Karpas-422 (cell line): Measurements from ENCODE around the gene BASP1. TPM values are rescaled to one million over a fixed set of nuclear protein-coding genes. Genes with fewer than 3 reads are reported as not detected.

Experiments
- DNase-seq: peaks from one replicate; pipeline ENCODE4 v3.0.0-alpha.2; 2015
- H2AFZ ChIP-seq: fragments of 200-600 bp; sonication (generic); 2 replicates; pipeline ENCODE4 v1.6.1; 2014; ENCODE audit warnings: antibody characterized with exemption, low read length, mixed read lengths
- H3K27ac ChIP-seq: fragments of 200-600 bp; sonication (generic); 2 replicates; pipeline ENCODE4 v1.5.1; 2014; ENCODE audit warnings: mild to moderate bottlenecking, low read length, moderate library complexity
- H3K27me3 ChIP-seq: fragments of 200-600 bp; sonication (generic); 2 replicates; pipeline ENCODE4 v1.6.1; 2014; ENCODE audit warnings: low read length, mixed read lengths
- H3K36me3 ChIP-seq: fragments of 200-600 bp; sonication (generic); 2 replicates; pipeline ENCODE4 v1.6.1; 2014; ENCODE audit warnings: low read length, mixed read lengths; ENCODE audit not compliant: insufficient read depth
- H3K4me1 ChIP-seq: fragments of 200-600 bp; sonication (generic); 2 replicates; pipeline ENCODE4 v1.6.1; 2014; ENCODE audit warnings: mild to moderate bottlenecking, low read length, mixed read lengths
- H3K4me2 ChIP-seq: fragments of 200-600 bp; sonication (generic); 2 replicates; pipeline ENCODE4 v1.6.1; 2014; ENCODE audit warnings: low read length, low read depth, mild to moderate bottlenecking; ENCODE audit not compliant: poor library complexity, severe bottlenecking
- H3K4me3 ChIP-seq: fragments of 200-600 bp; sonication (generic); 2 replicates; pipeline ENCODE4 v1.5.1; 2014; ENCODE audit warnings: mild to moderate bottlenecking, antibody characterized with exemption, low read length, mixed read lengths
- H3K79me2 ChIP-seq: fragments of 200-600 bp; sonication (generic); 2 replicates; pipeline ENCODE4 v1.6.1; 2014; ENCODE audit warnings: mild to moderate bottlenecking, low read length, mixed read lengths
- H3K9ac ChIP-seq: fragments of 200-600 bp; sonication (generic); 2 replicates; pipeline ENCODE4 v1.6.0; 2014; ENCODE audit warnings: low read length
- H3K9me2 ChIP-seq: fragments of 200-600 bp; sonication (generic), shearing (Covaris generic); replicated peaks from 2 replicates; pipeline ENCODE4 v1.6.0; 2014; ENCODE audit warnings: mild to moderate bottlenecking, low read length, moderate library complexity; ENCODE audit not compliant: insufficient read depth
- H3K9me3 ChIP-seq: fragments of 300-700, 200-600 bp; sonication (generic); 2 replicates; pipeline ENCODE4 v1.6.1; 2014; ENCODE audit warnings: low read length, mixed read lengths
- H4K20me1 ChIP-seq: fragments of 200-600 bp; sonication (generic); 2 replicates; pipeline ENCODE4 v1.6.1; 2014; ENCODE audit warnings: mild to moderate bottlenecking, antibody characterized with exemption, low read length, low read depth; ENCODE audit not compliant: insufficient read depth
- total RNA-seq: library from RNA; depleted of rRNA; stranded (reverse); fragments of >200 nt; shearing (Covaris generic); gene quantifications from 2 replicates; pipeline ENCODE4 v1.2.3, GENCODE V29; 2014; ENCODE audit warnings: low replicate concordance

Gene BASP1
- total RNA-seq, 1 experiment from 2014 or later: 25.8 TPM

GRCh38 chr5:17215361-17215760 lies 2.1 kb upstream of the BASP1 start:
- H3K36me3 ChIP-seq: no peaks in the 10 kb centered on the region
- no peaks in the 10 kb centered on the region; the same call in 1 of the 2 replicates for H4K20me1 ChIP-seq
- H3K4me3 ChIP-seq: no peak overlapping the region
- H3K9me2 ChIP-seq: no peaks in the 10 kb centered on the region
- no peak for DNase-seq
- no peak overlapping the region for H3K27ac ChIP-seq
- H3K4me1 ChIP-seq: peaks cover 39% of the 10 kb centered on the region
- no peaks in the 10 kb centered on the region for H3K9me3 ChIP-seq
- no peak overlapping the region for H3K4me2 ChIP-seq
- H3K27me3 ChIP-seq: no peaks in the 10 kb centered on the region
- no peak overlapping the region for H2AFZ ChIP-seq
- peaks cover 14% of the 10 kb centered on the region for H3K79me2 ChIP-seq
- H3K9ac ChIP-seq: no peak overlapping the region

- Histone ChIP-seq H3K4me1 (peaks cover 49% of the 10 kb centered on the region), H3K79me2 (peaks cover 22% of the 10 kb centered on the region), H3K9me3 (no peaks in the 10 kb centered on the region), H4K20me1 (peaks cover 3% of the 10 kb centered on the region), H2AFZ (peak overlapping the region; percentile 42; the same call in 1 of the 2 replicates), H3K9ac (no peak overlapping the region), H3K27me3 (no peaks in the 10 kb centered on the region), H3K4me3 (peak overlapping the region; percentile 49; the same call in 1 of the 2 replicates), H3K27ac (no peak overlapping the region), H3K9me2 (no peaks in the 10 kb centered on the region), H3K4me2 (peak overlapping the region; percentile 89), H3K36me3 (no peaks in the 10 kb centered on the region)
- peak; percentile 93 for DNase-seq
These were observed 1.1 kb upstream of the BASP1 start for GRCh38 chr5:17216176-17216973.

DNA sequence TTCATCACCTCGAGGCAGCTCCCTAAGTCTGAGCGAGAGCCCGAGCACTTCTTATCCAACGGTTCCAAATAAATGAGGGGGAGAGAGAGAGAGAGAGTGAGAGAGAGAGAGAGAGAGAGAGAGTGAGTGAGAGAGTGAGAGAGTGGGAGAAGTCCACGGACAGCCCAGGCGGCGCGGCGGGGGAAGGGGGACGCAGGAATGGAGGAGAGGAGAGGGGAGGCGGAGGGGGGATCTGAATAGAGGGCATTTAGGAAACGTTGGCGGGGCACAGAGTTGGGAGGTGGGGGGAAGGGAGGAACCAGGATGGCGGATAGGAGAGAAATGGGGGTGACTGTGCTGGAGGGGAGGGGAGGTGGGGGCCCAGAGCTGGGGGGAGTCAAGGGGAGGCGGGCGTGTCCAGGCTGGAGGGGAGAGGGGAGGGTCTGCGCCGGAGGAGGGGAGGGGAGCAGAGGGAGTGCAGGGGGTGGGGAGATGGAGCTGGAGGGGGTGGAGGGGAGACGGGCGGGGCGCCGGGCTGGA lies 398 bp upstream of the BASP1 start:
- H3K36me3 ChIP-seq: no peaks in the 10 kb centered on the region
- peak overlapping the region; percentile 49; the same call in 1 of the 2 replicates for H3K4me3 ChIP-seq
- no peaks in the 10 kb centered on the region for H3K27me3 ChIP-seq
- H3K9me2 ChIP-seq: no peaks in the 10 kb centered on the region
- H3K9me3 ChIP-seq: no peaks in the 10 kb centered on the region
- H3K27ac ChIP-seq: no peak overlapping the region
- H3K79me2 ChIP-seq: peaks cover 23% of the 10 kb centered on the region
- H3K4me1 ChIP-seq: peaks cover 55% of the 10 kb centered on the region
- peak overlapping the region; percentile 42; the same call in 1 of the 2 replicates for H2AFZ ChIP-seq
- H3K4me2 ChIP-seq: peak overlapping the region; percentile 89
- H4K20me1 ChIP-seq: peaks cover 3% of the 10 kb centered on the region
- DNase-seq: no peak
- H3K9ac ChIP-seq: no peak overlapping the region

DNA sequence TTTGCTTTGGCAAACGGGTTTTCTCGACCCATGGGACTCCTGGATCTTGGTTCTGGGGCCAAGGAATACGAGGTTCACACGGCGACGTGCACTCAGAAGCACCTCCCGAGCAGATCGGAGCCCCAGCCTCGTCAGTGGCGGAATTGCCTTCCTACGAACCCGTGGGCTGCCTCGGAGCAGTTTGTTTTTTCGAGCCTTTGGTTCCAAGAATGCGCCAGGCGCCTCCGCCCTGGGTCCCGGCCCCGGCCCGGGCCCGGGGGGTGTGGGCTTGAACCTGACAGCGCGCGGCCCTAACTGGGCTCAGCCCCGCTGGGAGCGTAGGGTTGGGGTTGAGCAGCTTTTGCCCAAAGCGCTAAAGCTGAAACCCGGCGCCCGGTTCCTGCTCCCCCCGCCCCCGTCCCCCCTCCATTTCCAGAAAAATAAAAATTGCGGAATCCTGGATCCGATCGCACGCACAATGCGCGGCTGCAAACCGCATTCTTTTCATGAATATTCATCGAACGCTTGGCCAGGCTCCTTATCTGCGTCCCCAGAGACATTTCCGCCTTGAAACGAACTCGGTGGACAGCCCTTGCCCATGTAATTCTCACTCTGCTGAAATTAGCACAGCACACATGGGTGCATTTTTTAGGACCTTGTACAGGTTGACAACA lies 1.0 kb downstream of the BASP1 start:
- Histone ChIP-seq H3K9me3 (no peaks in the 10 kb centered on the region), H3K4me2 (peak overlapping the region; percentile 89), H3K9ac (peak overlapping the region; percentile 80), H3K27ac (peak overlapping the region; percentile 52), H3K4me1 (peaks cover 70% of the 10 kb centered on the region), H4K20me1 (peaks cover 9% of the 10 kb centered on the region), H2AFZ (peak overlapping the region; percentile 72; the same call in 1 of the 2 replicates), H3K27me3 (no peaks in the 10 kb centered on the region), H3K79me2 (peaks cover 37% of the 10 kb centered on the region), H3K9me2 (no peaks in the 10 kb centered on the region), H3K36me3 (no peaks in the 10 kb centered on the region), H3K4me3 (peak overlapping the region; percentile 88)
- peak; percentile 61 for DNase-seq

DNA sequence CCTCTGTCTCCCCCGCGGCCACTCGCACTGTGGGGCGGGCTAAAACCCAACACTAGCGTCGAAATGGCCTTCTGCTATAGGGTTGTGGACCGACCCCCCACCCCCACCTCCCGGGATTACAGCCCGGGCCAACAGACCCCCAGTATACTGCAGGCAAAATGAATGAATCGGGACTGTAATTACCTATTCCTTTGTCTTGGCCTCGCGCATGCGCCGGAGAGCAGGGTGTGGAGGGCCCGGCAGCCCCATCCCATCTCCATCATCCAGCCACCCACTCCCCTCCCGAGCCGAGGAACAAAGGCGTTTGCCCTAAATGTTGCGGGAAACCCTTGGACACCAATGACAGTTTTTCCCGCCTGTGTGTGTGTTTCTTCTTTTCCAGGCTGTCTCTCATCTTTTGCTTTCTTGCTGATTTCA lies 1.6 kb downstream of the BASP1 start:
- Histone ChIP-seq H3K9ac (peak overlapping the region; percentile 80), H2AFZ (peak overlapping the region; percentile 65; the same call in 1 of the 2 replicates), H3K36me3 (no peaks in the 10 kb centered on the region), H3K27ac (peak overlapping the region; percentile 52), H4K20me1 (peaks cover 11% of the 10 kb centered on the region), H3K9me3 (no peaks in the 10 kb centered on the region), H3K9me2 (no peaks in the 10 kb centered on the region), H3K4me2 (peak overlapping the region; percentile 89), H3K79me2 (peaks cover 43% of the 10 kb centered on the region), H3K27me3 (no peaks in the 10 kb centered on the region), H3K4me3 (peak overlapping the region; percentile 88), H3K4me1 (peaks cover 71% of the 10 kb centered on the region)
- DNase-seq: peak; percentile 56

DNA sequence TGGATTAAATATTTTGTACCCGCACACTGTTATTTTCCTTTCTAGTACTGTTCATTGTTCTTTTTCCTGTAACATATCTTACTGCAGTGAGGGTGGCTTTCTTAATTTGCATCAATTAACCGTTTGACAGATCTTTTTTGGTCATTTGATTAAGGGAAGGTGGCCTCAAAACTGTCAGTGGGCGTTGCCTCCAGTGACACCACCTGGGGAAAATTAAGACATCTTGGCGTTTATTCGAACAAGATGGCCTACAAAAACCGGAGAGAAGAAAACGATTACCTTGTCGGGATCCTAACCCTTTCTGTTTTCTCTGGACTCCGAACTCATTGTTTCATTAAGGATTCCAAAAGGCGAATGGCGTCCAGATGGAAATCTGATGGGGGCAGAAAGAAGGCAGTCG lies 2.0 kb downstream of the BASP1 start:
- no peaks in the 10 kb centered on the region for H3K27me3 ChIP-seq
- no peaks in the 10 kb centered on the region for H3K9me3 ChIP-seq
- no peaks in the 10 kb centered on the region for H3K9me2 ChIP-seq
- DNase-seq: peak; percentile 78
- peaks cover 72% of the 10 kb centered on the region for H3K4me1 ChIP-seq
- H3K36me3 ChIP-seq: no peaks in the 10 kb centered on the region
- peak overlapping the region; percentile 52; the same call in 1 of the 2 replicates for H3K27ac ChIP-seq
- peak overlapping the region; percentile 88 for H3K4me3 ChIP-seq
- H2AFZ ChIP-seq: no peak overlapping the region
- H4K20me1 ChIP-seq: peaks cover 14% of the 10 kb centered on the region
- peak overlapping the region; percentile 89 for H3K4me2 ChIP-seq
- peak overlapping the region; percentile 80 for H3K9ac ChIP-seq
- peaks cover 47% of the 10 kb centered on the region for H3K79me2 ChIP-seq

DNA sequence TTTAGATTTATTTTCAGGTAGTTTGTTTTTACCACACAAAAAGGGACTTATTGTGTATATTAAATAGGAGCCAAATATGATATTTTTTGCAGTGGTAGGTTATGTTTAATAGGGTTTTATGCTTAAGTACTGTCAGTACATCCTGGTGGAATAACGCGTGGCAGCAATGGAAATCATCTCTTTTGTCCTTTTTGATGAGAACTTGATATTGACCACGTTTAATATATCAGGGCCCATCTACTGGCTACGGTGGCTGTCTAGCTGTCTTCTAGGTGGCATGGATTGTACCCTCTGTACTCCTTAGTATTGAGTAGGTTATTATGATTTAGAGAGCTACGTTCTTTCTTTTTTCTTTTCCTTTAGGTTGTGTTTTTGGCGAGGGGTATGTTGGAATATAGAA lies 2.6 kb downstream of the BASP1 start:
- peaks cover 77% of the 10 kb centered on the region for H3K4me1 ChIP-seq
- no peaks in the 10 kb centered on the region for H3K9me2 ChIP-seq
- H2AFZ ChIP-seq: no peak overlapping the region
- H3K4me3 ChIP-seq: peak overlapping the region; percentile 88; the same call in 1 of the 2 replicates
- no peak overlapping the region for H3K9ac ChIP-seq
- no peaks in the 10 kb centered on the region for H3K9me3 ChIP-seq
- no peak for DNase-seq
- H3K4me2 ChIP-seq: peak overlapping the region; percentile 89
- no peak overlapping the region; the same call in 1 of the 2 replicates for H3K27ac ChIP-seq
- no peaks in the 10 kb centered on the region for H3K36me3 ChIP-seq
- peaks cover 52% of the 10 kb centered on the region for H3K79me2 ChIP-seq
- no peaks in the 10 kb centered on the region for H3K27me3 ChIP-seq
- H4K20me1 ChIP-seq: peaks cover 16% of the 10 kb centered on the region

GRCh38 chr5:17220469-17220868 lies 3.0 kb downstream of the BASP1 start:
- Histone ChIP-seq H3K9me3 (no peaks in the 10 kb centered on the region), H4K20me1 (peaks cover 16% of the 10 kb centered on the region), H3K4me2 (peak overlapping the region; percentile 89), H3K9ac (no peak overlapping the region), H3K27ac (no peak overlapping the region), H2AFZ (no peak overlapping the region), H3K79me2 (peaks cover 57% of the 10 kb centered on the region), H3K9me2 (no peaks in the 10 kb centered on the region), H3K4me1 (peaks cover 82% of the 10 kb centered on the region), H3K27me3 (no peaks in the 10 kb centered on the region), H3K36me3 (no peaks in the 10 kb centered on the region), H3K4me3 (no peak overlapping the region)
- DNase-seq: no peak
